Measurements from ENCODE around the gene OR10A3.

DNA sequence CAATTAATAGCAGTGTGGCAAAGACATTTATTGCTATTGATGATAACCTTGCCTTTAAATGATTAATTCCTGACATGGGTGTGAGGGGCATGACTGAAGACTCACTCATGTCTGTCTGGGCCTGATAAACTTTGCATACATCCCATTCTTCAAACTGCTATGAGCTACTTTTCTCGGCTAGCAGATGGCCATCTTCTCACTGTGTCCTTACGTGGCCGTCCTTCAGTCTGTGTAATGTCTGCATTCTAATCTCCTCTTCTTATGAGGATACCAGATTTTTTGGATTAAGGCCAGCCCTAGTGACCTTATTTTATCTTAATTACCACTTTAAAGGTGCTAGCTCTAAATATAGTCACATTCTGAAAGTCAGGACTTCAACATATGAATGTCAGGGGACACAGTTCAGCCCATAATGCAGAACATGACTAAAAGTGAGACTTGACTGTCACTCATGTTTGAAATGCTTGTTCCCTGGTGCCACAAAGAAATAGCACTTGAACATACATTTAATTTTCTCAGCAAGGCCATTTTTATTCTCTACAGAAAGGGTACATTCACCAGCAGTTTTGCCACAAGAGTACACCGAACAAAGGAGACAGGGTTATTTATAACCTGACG lies 42.7 kb downstream of the OR10A3 start:
- TF ChIP-seq, protein P1, sequence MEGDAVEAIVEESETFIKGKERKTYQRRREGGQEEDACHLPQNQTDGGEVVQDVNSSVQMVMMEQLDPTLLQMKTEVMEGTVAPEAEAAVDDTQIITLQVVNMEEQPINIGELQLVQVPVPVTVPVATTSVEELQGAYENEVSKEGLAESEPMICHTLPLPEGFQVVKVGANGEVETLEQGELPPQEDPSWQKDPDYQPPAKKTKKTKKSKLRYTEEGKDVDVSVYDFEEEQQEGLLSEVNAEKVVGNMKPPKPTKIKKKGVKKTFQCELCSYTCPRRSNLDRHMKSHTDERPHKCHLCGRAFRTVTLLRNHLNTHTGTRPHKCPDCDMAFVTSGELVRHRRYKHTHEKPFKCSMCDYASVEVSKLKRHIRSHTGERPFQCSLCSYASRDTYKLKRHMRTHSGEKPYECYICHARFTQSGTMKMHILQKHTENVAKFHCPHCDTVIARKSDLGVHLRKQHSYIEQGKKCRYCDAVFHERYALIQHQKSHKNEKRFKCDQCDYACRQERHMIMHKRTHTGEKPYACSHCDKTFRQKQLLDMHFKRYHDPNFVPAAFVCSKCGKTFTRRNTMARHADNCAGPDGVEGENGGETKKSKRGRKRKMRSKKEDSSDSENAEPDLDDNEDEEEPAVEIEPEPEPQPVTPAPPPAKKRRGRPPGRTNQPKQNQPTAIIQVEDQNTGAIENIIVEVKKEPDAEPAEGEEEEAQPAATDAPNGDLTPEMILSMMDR (IDR thresholded peaks at IDR 0.05): no peak
- TF ChIP-seq POLR2A (IDR thresholded peaks at IDR 0.05): no peak
